GM18873 (cell line): ENCODE results near the gene RGS4.

Source experiments
- ATAC-seq: cut with Tn5 transposase; IDR thresholded peaks from one replicate; pipeline ENCODE4 v1.9.1; 2021; ENCODE audit warnings: mild to moderate bottlenecking, moderate library complexity, moderate number of reproducible peaks; ENCODE audit not compliant: unreplicated experiment, low FRiP score

The RGS4 gene

GRCh38 chr1:163069142-163069541 lies at the start of gene RGS4:
TSS of gene RGS4 (plus strand) at chr1:163069361. CDS start at chr1:163069485, 124 bp downstream.
- ATAC-seq: no peak

GRCh38 chr1:163022129-163022528 lies 47.0 kb upstream of the RGS4 start:
- ATAC-seq: no peak

DNA sequence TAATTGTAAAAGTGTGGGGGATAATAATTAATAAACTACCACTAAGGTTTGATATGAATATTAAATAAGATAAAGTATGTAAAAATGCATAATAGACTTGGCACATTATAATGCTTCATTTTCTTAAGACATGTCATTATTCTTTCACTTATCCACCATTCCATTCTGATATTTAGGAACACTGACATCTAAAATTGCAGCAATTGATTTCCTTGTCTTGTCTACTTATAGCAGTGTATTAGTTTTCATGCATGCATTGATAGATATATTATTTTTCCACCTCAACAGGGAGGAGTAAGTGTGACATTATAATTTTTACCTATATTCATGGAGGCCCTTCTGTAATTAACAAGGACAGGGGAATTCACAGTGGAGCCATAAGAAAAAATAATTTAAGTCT lies 41.6 kb upstream of the RGS4 start:
- ATAC-seq: no peak

DNA sequence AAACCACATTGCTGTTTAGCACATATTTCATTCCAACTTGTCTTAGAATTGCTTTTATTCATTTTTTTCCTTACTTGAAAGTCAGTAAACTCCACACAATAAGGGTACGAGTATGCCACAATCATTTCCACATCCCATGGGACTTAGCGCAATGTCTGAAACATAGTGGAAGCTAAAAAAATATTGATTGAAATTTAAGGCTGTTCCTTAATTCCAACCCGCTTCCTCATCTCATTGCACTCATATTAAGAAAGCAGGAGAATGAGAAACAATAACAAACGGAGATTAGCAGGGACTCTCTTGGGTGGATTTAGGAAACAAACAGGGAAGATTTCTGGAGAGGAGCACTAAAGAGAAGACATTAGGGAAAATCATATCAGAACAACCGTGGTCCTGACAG lies 39.3 kb upstream of the RGS4 start:
- no peak for ATAC-seq

DNA sequence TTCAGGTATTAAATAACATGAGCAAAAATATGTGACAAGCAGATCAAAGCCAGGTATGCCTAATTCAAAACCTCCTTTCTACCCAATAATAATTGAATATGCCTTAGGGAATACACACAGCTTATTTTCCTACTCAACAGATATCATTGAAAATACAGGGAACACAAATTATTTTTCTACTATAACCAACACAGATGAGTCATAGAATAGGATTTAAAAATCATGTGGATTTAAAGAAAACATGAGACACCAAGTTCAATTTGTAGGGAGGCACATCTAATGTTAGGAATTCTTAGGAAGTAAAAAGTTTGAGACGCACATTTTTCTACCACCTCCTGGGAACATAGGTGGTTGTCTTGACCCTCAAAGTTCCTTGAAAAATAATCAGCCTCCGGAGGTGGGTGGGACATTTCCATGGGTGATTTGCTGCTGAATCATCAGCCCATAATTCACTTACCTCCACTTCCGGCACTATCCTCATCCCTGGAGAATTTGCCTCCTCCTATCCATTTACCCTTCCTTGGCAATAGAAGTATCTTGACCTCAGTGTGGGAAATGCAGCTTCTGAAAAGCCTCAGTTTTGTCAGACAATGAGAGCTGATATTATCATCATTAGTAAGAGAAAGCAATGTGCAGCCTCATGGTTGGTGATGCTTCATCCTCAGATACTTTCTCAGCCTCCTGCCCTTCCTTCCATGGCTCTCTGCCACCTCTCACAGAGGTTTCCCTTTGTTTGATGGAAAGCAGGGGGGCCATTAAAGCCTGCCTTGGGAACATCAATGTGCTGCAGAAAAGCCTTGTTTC lies 33.5 kb upstream of the RGS4 start:
- ATAC-seq: no peak

- ATAC-seq: no peak
Observed at GRCh38 chr1:163036671-163037070, 32.5 kb upstream of the RGS4 start.

DNA sequence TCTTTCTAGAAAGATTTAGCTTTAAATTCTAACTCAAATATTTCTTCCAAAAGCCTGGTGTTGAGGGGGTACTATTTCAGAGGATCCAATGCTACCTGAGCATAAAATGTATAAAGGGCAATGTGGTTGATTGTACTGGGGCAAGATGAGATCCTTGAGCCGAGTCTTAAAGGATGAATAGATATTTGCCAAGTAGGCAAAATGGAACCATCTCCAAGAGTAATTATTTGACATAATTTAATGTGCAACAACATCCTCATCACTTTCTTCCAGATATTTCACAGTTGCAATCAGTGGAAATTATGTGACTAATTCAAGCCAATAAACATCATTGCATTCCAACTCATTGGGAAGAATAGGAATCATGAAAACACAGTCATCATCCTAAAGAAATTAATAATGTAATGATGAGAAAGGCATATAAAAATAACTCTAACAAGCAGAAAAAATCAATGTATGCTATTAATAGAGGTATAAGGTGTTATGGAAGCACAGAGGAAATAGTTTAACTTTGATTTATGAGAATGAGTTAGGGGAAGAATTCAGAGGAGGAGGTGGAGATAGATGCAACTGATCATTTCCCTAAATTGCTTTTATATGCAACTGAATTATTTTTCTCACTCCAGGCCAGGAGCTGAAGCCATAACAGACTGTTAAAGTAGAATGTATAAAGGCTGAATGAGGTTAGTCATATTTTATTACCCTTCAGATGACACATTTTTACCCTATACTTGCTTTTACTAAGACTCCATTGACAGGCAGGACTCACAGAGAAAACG lies 30.0 kb upstream of the RGS4 start:
- no peak for ATAC-seq

DNA sequence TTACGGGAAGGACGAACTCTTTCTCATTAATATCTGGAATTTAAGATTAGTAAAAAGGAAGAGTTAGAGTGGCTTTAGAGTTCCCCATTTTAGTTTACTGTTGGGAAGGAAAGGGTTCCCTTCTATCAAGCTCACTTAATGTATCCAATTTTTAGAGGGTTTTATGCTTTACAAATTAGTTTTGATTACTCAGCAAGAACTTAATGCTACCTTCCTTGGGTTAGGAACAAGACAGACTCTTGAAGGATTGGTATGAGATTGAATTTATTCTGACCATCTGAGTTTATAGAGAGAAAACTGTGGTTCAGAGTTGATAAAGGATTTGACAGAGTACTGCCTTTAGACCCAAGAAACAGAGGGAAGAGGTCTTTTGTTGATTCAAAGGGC lies 29.5 kb upstream of the RGS4 start:
- no peak for ATAC-seq

DNA sequence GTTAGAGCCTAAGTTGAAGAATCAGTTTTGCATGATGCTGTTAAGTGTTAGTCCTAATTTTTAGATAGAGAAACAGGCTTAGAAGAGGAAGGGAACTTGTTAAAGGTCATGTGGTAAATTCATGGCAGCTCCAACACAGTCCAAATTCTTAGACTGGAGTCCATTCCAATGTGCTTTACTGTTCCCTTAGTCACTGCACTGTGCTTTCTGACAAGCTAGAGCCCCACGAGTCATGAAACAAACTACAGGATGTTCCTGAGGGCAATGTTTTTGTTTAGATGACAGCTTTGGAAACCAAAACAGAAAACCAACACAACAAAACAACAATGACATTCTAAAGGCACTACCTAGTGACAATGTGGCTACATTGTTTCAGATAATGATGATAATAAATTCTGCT lies 23.1 kb upstream of the RGS4 start:
- no peak for ATAC-seq

DNA sequence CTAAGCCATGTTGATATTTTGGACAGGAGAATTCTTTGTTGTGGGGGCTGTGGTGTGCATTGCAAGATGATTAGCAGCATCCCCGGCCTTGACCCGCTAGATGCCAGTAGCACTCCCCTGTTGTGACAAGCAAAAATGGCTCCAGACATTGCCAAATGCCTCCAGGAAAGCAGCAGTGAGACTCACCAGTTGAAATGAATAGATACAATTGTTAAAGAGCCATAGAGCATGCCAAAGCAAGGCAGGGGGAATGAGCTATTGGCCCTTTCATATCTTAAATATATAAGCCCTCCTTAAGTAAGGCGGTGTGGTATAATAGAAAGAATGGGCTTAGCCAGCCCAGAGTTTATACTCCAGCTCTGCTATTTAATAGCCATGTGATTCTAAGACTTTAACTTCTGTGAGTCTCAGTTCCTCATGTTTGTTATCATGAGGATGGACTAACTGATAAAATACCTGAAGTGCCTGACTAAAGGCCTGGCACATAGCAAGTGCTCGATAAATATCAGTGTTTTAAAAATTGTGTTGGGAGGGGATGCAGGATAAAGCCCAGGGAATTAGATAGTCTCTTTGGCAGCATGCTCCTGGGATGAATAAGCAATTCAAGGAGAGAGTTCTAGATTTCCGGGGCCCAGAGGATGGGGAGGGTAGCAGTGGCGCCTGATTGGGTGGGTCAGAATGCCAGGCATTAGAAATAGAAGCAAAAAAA lies 21.1 kb upstream of the RGS4 start:
- ATAC-seq: no peak

DNA sequence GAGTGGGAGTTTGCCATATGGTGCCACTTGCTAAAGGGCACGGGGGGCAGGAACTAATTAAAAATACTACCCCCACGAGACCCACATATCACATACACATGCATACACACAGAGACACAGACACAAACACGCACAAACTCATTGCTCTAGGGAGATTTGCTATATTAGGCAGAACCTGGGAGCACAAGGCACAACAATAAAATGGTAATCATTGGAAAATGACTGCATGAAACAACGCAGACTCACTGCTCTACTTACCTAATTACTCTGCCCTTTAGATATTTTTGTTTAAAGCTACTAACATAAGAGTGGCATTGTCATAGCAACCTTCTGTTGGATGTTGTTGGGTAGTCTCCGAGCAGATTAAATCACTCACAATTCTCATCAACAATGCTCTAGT lies 20.3 kb upstream of the RGS4 start:
- no peak for ATAC-seq

DNA sequence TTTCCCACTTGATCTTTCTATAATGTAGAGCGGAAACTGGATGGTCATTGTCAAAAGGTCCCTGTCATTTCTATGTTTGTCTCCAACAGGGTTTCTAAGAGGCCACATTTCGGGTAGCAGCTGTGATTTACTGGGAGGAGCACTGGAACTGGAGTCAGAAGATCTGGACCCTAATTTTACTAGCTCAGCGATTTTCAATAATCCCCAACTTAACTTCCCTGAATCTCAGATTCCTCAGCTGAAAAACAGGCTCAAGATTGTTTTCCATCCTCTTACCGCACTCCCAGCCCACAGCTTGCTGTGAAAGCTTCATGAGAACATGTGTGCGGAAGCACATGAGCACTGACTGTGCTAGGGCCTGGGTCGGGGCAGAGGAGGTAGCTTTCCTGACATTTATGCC lies 19.9 kb upstream of the RGS4 start:
- ATAC-seq: no peak

DNA sequence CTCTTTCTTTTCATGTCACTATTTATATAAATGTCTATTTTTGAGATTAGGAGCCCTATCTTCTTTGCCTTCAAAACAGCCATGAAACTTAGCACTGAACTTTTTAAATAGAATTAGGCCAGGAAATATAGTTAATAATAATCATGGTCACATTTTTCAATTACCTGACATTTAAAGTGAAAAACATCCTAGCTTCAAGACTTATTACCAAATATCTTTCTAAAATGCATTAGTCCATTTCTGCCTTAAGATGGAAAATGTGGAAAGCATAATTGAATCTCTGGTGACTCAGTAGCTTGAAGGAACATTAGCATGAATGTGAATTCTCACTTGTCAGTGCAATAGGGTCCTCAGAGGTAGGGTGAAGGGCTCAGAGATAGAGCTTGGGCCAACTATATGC lies 18.7 kb upstream of the RGS4 start:
- no peak for ATAC-seq

DNA sequence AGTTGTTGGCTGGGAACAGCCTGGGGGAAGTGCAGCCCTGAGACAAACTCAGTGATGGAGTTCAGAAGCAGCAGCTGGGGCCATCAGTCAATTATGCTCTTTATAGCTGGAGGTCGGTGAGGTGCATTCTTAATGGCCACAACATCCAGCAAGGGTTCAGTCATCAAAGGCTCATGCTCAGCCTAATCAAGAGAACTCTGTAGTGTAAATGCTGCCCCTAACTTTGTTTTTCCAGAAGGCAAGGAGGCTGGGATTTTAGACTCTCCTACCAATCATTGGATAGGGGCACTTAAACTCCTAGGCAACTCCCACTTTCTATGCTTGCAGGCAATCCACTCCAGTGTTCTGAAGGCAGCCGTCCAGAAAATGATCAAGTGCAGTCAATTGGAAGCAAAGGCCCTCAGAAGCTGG lies 15.0 kb upstream of the RGS4 start:
- ATAC-seq: no peak

GRCh38 chr1:163055005-163055404 lies 14.2 kb upstream of the RGS4 start:
- no peak for ATAC-seq

GRCh38 chr1:163055531-163055930 lies 13.6 kb upstream of the RGS4 start:
- no peak for ATAC-seq

- ATAC-seq: no peak
Observed at GRCh38 chr1:163056831-163057230, 12.3 kb upstream of the RGS4 start.

DNA sequence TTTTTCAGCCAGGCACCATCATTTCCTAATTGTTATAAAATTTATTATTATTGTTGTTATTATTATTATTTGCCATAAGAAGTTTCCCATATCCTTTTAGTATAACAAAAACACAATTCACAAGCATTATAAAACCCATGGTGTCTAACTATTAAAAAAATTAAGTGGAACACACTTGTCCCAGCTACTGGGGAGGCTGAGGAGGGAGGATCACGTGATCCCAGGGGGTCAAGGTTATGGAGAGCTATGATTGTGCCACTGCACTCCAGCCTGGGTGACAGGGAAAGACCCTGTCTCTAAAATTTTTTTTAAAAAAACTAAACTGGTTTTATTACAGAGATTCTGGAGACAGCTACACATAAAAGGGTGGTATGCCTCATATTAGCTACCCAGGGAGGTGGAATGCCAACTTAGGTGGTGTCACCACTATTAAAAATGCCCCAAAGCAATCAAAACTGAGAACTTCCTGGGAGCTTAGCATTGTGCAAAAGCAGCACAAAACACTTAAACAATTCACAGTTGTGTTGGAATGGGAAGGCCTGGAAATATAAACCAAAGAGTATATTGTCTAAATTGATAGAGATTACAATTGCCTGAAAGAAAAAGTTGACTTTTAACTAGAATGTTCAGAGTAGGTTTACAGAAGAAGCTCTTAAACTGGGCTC lies 8.7 kb upstream of the RGS4 start:
- no peak for ATAC-seq

GRCh38 chr1:163063143-163063542 lies 6.0 kb upstream of the RGS4 start:
- ATAC-seq: no peak

GRCh38 chr1:163063610-163064009 lies 5.6 kb upstream of the RGS4 start:
- ATAC-seq: no peak

GRCh38 chr1:163066168-163066567 lies 3.0 kb upstream of the RGS4 start:
- ATAC-seq: no peak
